Liver (tissue), 9 donors: Measurements from ENCODE around the gene TMEM106A. TPM values are rescaled to one million over a fixed set of nuclear protein-coding genes. Genes with fewer than 3 reads are reported as not detected.

Experiments
- DNase-seq: peaks from one replicate; pipeline ENCODE4 v3.0.0-alpha.2; 2017; ENCODE audit warnings: low spot score
- H3K27ac ChIP-seq, 2 donors: one replicate each; pipeline ENCODE4 v1.7.0; 2013; ENCODE audit warnings: inconsistent platforms in 2 of 2, low read length in 2 of 2, control low read depth in 1 of 2, low read depth in 1 of 2, mild to moderate bottlenecking in 1 of 2
- H3K27me3 ChIP-seq, 4 donors: one replicate each; pipeline versions ENCODE4 v1.6.1 to v1.7.0; 2013; ENCODE audit warnings: low read length in 3 of 4, inconsistent platforms in 1 of 4, mild to moderate bottlenecking in 1 of 4, moderate library complexity in 1 of 4; ENCODE audit not compliant: control insufficient read depth in 4 of 4, insufficient read depth in 4 of 4
- H3K36me3 ChIP-seq, 4 donors: one replicate each; pipeline versions ENCODE4 v1.6.1 to v1.7.0; 2013; ENCODE audit warnings: low read length in 3 of 4, mild to moderate bottlenecking in 3 of 4, low read depth in 1 of 4, moderate library complexity in 1 of 4; ENCODE audit not compliant: control insufficient read depth in 4 of 4, insufficient read depth in 3 of 4
- H3K4me1 ChIP-seq, 4 donors: one replicate each; pipeline versions ENCODE4 v1.6.1 to v1.7.0; 2013; ENCODE audit warnings: low read length in 3 of 4, mild to moderate bottlenecking in 3 of 4, moderate library complexity in 1 of 4; ENCODE audit not compliant: control insufficient read depth in 4 of 4, insufficient read depth in 4 of 4
- H3K4me3 ChIP-seq, 3 donors: one replicate each; pipeline versions ENCODE4 v1.6.1 to v1.7.0; 2013; ENCODE audit warnings: low read length in 3 of 3, control low read depth in 1 of 3, low read depth in 1 of 3, mild to moderate bottlenecking in 1 of 3
- H3K9ac ChIP-seq, 2 donors: one replicate each; pipeline ENCODE4 v1.7.0; 2013; ENCODE audit warnings: low read length in 2 of 2, mild to moderate bottlenecking in 2 of 2, moderate library complexity in 2 of 2, control low read depth in 1 of 2, low read depth in 1 of 2
- H3K9me3 ChIP-seq, 4 donors: one replicate each; pipeline versions ENCODE4 v1.6.1 to v1.7.0; 2013; ENCODE audit warnings: low read length in 3 of 4; ENCODE audit not compliant: control insufficient read depth in 4 of 4
- EGR1 ChIP-seq, 2 donors: IDR thresholded peaks; 2 replicates each; pipeline ENCODE4 v1.6.1; 2016 to 2018; ENCODE audit warnings: antibody characterized with exemption in 2 of 2, low read depth in 2 of 2
- FOXA1 ChIP-seq: IDR thresholded peaks from 2 replicates; pipeline ENCODE4 v1.6.1; 2016; ENCODE audit warnings: antibody characterized with exemption
- FOXA2 ChIP-seq: IDR thresholded peaks from 2 replicates; pipeline ENCODE4 v1.6.1; 2016; ENCODE audit warnings: antibody characterized with exemption
- GABPA ChIP-seq, 2 donors: IDR thresholded peaks in 1 of 2; conservative IDR thresholded peaks in 1 of 2; 2 replicates each; pipeline ENCODE4 v1.6.1; 2016; ENCODE audit warnings: antibody characterized with exemption in 2 of 2, mild to moderate bottlenecking in 1 of 2, moderate library complexity in 1 of 2
- HNF4A ChIP-seq, 2 donors: conservative IDR thresholded peaks; 2 replicates each; pipeline ENCODE4 v1.6.1; 2016; ENCODE audit warnings: antibody characterized with exemption in 2 of 2, mild to moderate bottlenecking in 2 of 2
- HNF4G ChIP-seq: IDR thresholded peaks from 2 replicates; pipeline ENCODE4 v1.6.1; 2016; ENCODE audit warnings: antibody characterized with exemption
- JUND ChIP-seq, 2 donors: IDR thresholded peaks; 2 replicates each; pipeline ENCODE4 v1.6.1; 2016; ENCODE audit warnings: antibody characterized with exemption in 2 of 2
- MAX ChIP-seq: IDR thresholded peaks from 2 replicates; pipeline ENCODE4 v1.6.1; 2016; ENCODE audit warnings: antibody characterized with exemption
- NR2F2 ChIP-seq: IDR thresholded peaks from 2 replicates; pipeline ENCODE4 v1.6.1; 2016; ENCODE audit warnings: antibody characterized with exemption
- RAD21 ChIP-seq, 2 donors: IDR thresholded peaks; 2 replicates each; pipeline ENCODE4 v1.6.1; 2016; ENCODE audit warnings: antibody characterized with exemption in 2 of 2, mild to moderate bottlenecking in 2 of 2
- RXRA ChIP-seq, 2 donors: IDR thresholded peaks; 2 replicates each; pipeline ENCODE4 v1.6.1; 2017 to 2018; ENCODE audit warnings: antibody characterized with exemption in 2 of 2, mild to moderate bottlenecking in 1 of 2
- SP1 ChIP-seq: IDR thresholded peaks from 2 replicates; pipeline ENCODE4 v1.6.1; 2018; ENCODE audit warnings: antibody characterized with exemption, mild to moderate bottlenecking
- TAF1 ChIP-seq: conservative IDR thresholded peaks from 2 replicates; pipeline ENCODE4 v1.6.1; 2016; ENCODE audit warnings: antibody characterized with exemption, mild to moderate bottlenecking
- YY1 ChIP-seq: IDR thresholded peaks from 2 replicates; pipeline ENCODE4 v1.6.1; 2016; ENCODE audit warnings: antibody characterized with exemption, mild to moderate bottlenecking
- ZBTB33 ChIP-seq: IDR thresholded peaks from 2 replicates; pipeline ENCODE4 v1.6.1; 2016; ENCODE audit warnings: antibody characterized with exemption
- WGBS: extraction: QIAGEN DNeasy Blood & Tissue Kit; methylation state at CpG from one replicate; pipeline ENCODE4 v1.1.7; 2013; 5-methylcytosine and 5-hydroxymethylcytosine counted together
- polyA plus RNA-seq, 2 donors: library from polyadenylated mRNA; stranded (reverse) in 1 of 2; unstranded in 1 of 2; fragments of 200-250 nt in 1 of 2; fragments of >200 nt in 1 of 2; fragmentation: Nextera tagmentation in 1 of 2; extraction: Ambion mirVana in 1 of 2; gene quantifications; one replicate each; pipeline versions ENCODE4 v1.2.1 to v1.2.3, GENCODE V29; 2013 to 2015
- total RNA-seq, 2 donors: library from RNA; depleted of rRNA; stranded (reverse); fragments of >200 nt; gene quantifications; one replicate each; pipeline ENCODE4 v1.2.3, GENCODE V29; 2014
- TF ChIP-seq, protein P1 (sequence below): IDR thresholded peaks from 2 replicates; pipeline ENCODE4 v1.6.1; 2016; ENCODE audit warnings: antibody characterized with exemption, mild to moderate bottlenecking
- TF ChIP-seq, protein P2 (sequence below): IDR thresholded peaks from 2 replicates; pipeline ENCODE4 v1.6.1; 2016; ENCODE audit warnings: antibody characterized with exemption
- TF ChIP-seq, protein P3 (sequence below): fragments of 150-350 bp; IDR thresholded peaks from 2 replicates; pipeline ENCODE4 v1.5.1; 2017; ENCODE audit warnings: improper control_type of control experiment, low read depth, low read length; ENCODE audit not compliant: missing input control
- donor health status: healthy.
- donor health status: healthy.
- donor health status: healthy.
- donor health status: healthy.
- donor health status: healthy.

TMEM106A gene
- total and polyA plus RNA-seq, 4 donors = 1.3 to 3.8 (median 2.6) TPM

GRCh38 chr17:43219746-43220380 lies 8.2 kb downstream of the TMEM106A start:
- H3K9me3 ChIP-seq = no peaks in the 10 kb centered on the region
- H3K27ac ChIP-seq = no peak overlapping the region
- no peak overlapping the region for H3K4me3 ChIP-seq
- WGBS = 84% methylated on average over 8 of the region's 8 CpGs
- DNase-seq = no peak
- H3K36me3 ChIP-seq = peaks cover 0 to 14% (median 3%) of the 10 kb centered on the region in 4 donors
- H3K9ac ChIP-seq = no peak overlapping the region
- TF ChIP-seq YY1 (no peak), RXRA (IDR thresholded peaks at IDR 0.05) (no peak), RAD21 (IDR thresholded peaks at IDR 0.05) (no peak), ZBTB33 (no peak), TAF1 (no peak), JUND (IDR thresholded peaks at IDR 0.05) (no peak), HNF4G (no peak), NR2F2 (no peak), EGR1 (IDR thresholded peaks at IDR 0.05; ENCODE audit: low read depth in 2 of 2) (no peak), FOXA1 (no peak), MAX (no peak), HNF4A (conservative IDR thresholded peaks at IDR 0.05) (no peak), GABPA (IDR thresholded peaks at IDR 0.05 in 1 of 2, conservative IDR thresholded peaks at IDR 0.05 in 1 of 2) (no peak), SP1 (no peak), FOXA2 (no peak)
- TF ChIP-seq, protein P1, sequence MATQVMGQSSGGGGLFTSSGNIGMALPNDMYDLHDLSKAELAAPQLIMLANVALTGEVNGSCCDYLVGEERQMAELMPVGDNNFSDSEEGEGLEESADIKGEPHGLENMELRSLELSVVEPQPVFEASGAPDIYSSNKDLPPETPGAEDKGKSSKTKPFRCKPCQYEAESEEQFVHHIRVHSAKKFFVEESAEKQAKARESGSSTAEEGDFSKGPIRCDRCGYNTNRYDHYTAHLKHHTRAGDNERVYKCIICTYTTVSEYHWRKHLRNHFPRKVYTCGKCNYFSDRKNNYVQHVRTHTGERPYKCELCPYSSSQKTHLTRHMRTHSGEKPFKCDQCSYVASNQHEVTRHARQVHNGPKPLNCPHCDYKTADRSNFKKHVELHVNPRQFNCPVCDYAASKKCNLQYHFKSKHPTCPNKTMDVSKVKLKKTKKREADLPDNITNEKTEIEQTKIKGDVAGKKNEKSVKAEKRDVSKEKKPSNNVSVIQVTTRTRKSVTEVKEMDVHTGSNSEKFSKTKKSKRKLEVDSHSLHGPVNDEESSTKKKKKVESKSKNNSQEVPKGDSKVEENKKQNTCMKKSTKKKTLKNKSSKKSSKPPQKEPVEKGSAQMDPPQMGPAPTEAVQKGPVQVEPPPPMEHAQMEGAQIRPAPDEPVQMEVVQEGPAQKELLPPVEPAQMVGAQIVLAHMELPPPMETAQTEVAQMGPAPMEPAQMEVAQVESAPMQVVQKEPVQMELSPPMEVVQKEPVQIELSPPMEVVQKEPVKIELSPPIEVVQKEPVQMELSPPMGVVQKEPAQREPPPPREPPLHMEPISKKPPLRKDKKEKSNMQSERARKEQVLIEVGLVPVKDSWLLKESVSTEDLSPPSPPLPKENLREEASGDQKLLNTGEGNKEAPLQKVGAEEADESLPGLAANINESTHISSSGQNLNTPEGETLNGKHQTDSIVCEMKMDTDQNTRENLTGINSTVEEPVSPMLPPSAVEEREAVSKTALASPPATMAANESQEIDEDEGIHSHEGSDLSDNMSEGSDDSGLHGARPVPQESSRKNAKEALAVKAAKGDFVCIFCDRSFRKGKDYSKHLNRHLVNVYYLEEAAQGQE = no peak
- TF ChIP-seq, protein P2, sequence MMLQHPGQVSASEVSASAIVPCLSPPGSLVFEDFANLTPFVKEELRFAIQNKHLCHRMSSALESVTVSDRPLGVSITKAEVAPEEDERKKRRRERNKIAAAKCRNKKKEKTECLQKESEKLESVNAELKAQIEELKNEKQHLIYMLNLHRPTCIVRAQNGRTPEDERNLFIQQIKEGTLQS = no peak
- TF ChIP-seq, protein P3, sequence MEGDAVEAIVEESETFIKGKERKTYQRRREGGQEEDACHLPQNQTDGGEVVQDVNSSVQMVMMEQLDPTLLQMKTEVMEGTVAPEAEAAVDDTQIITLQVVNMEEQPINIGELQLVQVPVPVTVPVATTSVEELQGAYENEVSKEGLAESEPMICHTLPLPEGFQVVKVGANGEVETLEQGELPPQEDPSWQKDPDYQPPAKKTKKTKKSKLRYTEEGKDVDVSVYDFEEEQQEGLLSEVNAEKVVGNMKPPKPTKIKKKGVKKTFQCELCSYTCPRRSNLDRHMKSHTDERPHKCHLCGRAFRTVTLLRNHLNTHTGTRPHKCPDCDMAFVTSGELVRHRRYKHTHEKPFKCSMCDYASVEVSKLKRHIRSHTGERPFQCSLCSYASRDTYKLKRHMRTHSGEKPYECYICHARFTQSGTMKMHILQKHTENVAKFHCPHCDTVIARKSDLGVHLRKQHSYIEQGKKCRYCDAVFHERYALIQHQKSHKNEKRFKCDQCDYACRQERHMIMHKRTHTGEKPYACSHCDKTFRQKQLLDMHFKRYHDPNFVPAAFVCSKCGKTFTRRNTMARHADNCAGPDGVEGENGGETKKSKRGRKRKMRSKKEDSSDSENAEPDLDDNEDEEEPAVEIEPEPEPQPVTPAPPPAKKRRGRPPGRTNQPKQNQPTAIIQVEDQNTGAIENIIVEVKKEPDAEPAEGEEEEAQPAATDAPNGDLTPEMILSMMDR = no peak
- H3K4me1 ChIP-seq = peaks cover 9 to 22% (median 17%) of the 10 kb centered on the region in 4 donors
- no peaks in the 10 kb centered on the region for H3K27me3 ChIP-seq
